ENCODE data around the gene HAT1.

HAT1 gene

GRCh38 chr2:172009823-172010222 lies 87.6 kb downstream of the HAT1 start:
- CTCF ChIA-PET, result no interaction called here
- no peaks in the 10 kb centered on the region for H3K9me3 Mint-ChIP-seq
- peaks cover 4% of the 10 kb centered on the region for H3K27me3 Mint-ChIP-seq
- H3K36me3 Mint-ChIP-seq, result peaks cover 6% of the 10 kb centered on the region
- DNase-seq, result no peak
- H3K4me3 Mint-ChIP-seq, result no peak overlapping the region
- no peak overlapping the region for H3K27ac Mint-ChIP-seq
- peaks cover 26% of the 10 kb centered on the region for H3K4me1 Mint-ChIP-seq

- Mint-ChIP-seq H3K36me3 (peaks cover 6% of the 10 kb centered on the region), H3K27ac (peak overlapping the region; percentile 64), H3K27me3 (peaks cover 4% of the 10 kb centered on the region), H3K9me3 (no peaks in the 10 kb centered on the region), H3K4me3 (peak overlapping the region; percentile 1), H3K4me1 (peaks cover 26% of the 10 kb centered on the region)
- DNase-seq, result no peak
- CTCF ChIA-PET, result interaction anchor here (0.7 to 1.2 kb wide), 2 partner anchors 9 to 99 kb away, joined by 3 to 6 read pairs; no protein-coding TSS in a partner anchor
Observed at GRCh38 chr2:172011812-172012575, 89.7 kb downstream of the HAT1 start.

- H3K9me3 Mint-ChIP-seq, result no peaks in the 10 kb centered on the region
- H3K27ac Mint-ChIP-seq, result no peak overlapping the region
- peaks cover 26% of the 10 kb centered on the region for H3K4me1 Mint-ChIP-seq
- no peak overlapping the region for H3K4me3 Mint-ChIP-seq
- H3K36me3 Mint-ChIP-seq, result peaks cover 6% of the 10 kb centered on the region
- peaks cover 4% of the 10 kb centered on the region for H3K27me3 Mint-ChIP-seq
- DNase-seq, result no peak
- CTCF ChIA-PET, result interaction anchor here (0.6 to 1.2 kb wide), 2 partner anchors 8 to 309 kb away, joined by 3 to 6 read pairs; no protein-coding TSS in a partner anchor
Observed at GRCh38 chr2:172012677-172013391, 90.6 kb downstream of the HAT1 start.

DNA sequence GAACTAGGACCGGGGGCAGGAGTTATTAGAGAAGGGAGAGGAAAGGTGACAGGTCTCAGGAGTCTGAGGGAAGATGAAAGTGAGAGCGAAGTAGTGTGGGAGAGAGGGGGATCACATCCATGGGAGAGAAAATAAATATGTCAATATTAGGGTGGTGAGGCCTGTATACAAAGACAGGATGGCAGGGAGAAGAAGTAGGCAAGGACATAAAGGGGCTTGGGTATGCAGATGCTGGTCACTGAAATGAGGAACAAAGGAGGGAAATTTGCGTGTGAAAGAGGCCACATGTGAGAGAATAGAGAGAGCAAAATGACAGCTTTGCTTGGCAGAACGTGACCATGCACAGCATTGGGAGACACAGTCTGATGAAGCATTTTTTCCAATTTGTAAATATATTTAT lies 91.1 kb downstream of the HAT1 start:
- H3K4me3 Mint-ChIP-seq, result no peak overlapping the region
- CTCF ChIA-PET, result no interaction called here
- H3K4me1 Mint-ChIP-seq, result peaks cover 26% of the 10 kb centered on the region
- DNase-seq, result no peak
- no peaks in the 10 kb centered on the region for H3K9me3 Mint-ChIP-seq
- H3K27ac Mint-ChIP-seq, result no peak overlapping the region
- peaks cover 4% of the 10 kb centered on the region for H3K27me3 Mint-ChIP-seq
- peaks cover 6% of the 10 kb centered on the region for H3K36me3 Mint-ChIP-seq

GRCh38 chr2:172021074-172021931 lies 99.0 kb downstream of the HAT1 start:
- H3K36me3 Mint-ChIP-seq, result no peaks in the 10 kb centered on the region
- DNase-seq, result no peak
- H3K4me3 Mint-ChIP-seq, result no peak overlapping the region
- H3K4me1 Mint-ChIP-seq, result no peaks in the 10 kb centered on the region
- CTCF ChIA-PET, result interaction anchor here (2.3 kb wide), 1 partner anchor 9 kb away, joined by 6 read pairs; no protein-coding TSS in a partner anchor
- peaks cover 3% of the 10 kb centered on the region for H3K27me3 Mint-ChIP-seq
- no peaks in the 10 kb centered on the region for H3K9me3 Mint-ChIP-seq
- no peak overlapping the region for H3K27ac Mint-ChIP-seq

GRCh38 chr2:172021955-172022354 lies 99.7 kb downstream of the HAT1 start:
- Mint-ChIP-seq H3K27me3 (peaks cover 3% of the 10 kb centered on the region), H3K36me3 (no peaks in the 10 kb centered on the region), H3K9me3 (no peaks in the 10 kb centered on the region), H3K27ac (no peak overlapping the region), H3K4me3 (no peak overlapping the region), H3K4me1 (no peaks in the 10 kb centered on the region)
- DNase-seq, result no peak
- CTCF ChIA-PET, result interaction anchor here (2.3 kb wide), 1 partner anchor 10 kb away, joined by 6 read pairs; no protein-coding TSS in a partner anchor

GRCh38 chr2:172031536-172031935 lies 109.3 kb downstream of the HAT1 start:
- peaks cover 3% of the 10 kb centered on the region for H3K27me3 Mint-ChIP-seq
- no peak for DNase-seq
- H3K9me3 Mint-ChIP-seq, result no peaks in the 10 kb centered on the region
- H3K4me3 Mint-ChIP-seq, result no peak overlapping the region
- no peak overlapping the region for H3K27ac Mint-ChIP-seq
- CTCF ChIA-PET, result no interaction called here
- no peaks in the 10 kb centered on the region for H3K36me3 Mint-ChIP-seq
- no peaks in the 10 kb centered on the region for H3K4me1 Mint-ChIP-seq
